GM21717 (cell line): ENCODE results near the gene STRIP1.

Experiments used
- ATAC-seq: cut with Tn5 transposase; IDR thresholded peaks from one replicate; pipeline ENCODE4 v1.9.1; 2021; ENCODE audit warnings: mild to moderate bottlenecking, moderate library complexity; ENCODE audit not compliant: unreplicated experiment

STRIP1 gene, protein sequence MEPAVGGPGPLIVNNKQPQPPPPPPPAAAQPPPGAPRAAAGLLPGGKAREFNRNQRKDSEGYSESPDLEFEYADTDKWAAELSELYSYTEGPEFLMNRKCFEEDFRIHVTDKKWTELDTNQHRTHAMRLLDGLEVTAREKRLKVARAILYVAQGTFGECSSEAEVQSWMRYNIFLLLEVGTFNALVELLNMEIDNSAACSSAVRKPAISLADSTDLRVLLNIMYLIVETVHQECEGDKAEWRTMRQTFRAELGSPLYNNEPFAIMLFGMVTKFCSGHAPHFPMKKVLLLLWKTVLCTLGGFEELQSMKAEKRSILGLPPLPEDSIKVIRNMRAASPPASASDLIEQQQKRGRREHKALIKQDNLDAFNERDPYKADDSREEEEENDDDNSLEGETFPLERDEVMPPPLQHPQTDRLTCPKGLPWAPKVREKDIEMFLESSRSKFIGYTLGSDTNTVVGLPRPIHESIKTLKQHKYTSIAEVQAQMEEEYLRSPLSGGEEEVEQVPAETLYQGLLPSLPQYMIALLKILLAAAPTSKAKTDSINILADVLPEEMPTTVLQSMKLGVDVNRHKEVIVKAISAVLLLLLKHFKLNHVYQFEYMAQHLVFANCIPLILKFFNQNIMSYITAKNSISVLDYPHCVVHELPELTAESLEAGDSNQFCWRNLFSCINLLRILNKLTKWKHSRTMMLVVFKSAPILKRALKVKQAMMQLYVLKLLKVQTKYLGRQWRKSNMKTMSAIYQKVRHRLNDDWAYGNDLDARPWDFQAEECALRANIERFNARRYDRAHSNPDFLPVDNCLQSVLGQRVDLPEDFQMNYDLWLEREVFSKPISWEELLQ

DNA sequence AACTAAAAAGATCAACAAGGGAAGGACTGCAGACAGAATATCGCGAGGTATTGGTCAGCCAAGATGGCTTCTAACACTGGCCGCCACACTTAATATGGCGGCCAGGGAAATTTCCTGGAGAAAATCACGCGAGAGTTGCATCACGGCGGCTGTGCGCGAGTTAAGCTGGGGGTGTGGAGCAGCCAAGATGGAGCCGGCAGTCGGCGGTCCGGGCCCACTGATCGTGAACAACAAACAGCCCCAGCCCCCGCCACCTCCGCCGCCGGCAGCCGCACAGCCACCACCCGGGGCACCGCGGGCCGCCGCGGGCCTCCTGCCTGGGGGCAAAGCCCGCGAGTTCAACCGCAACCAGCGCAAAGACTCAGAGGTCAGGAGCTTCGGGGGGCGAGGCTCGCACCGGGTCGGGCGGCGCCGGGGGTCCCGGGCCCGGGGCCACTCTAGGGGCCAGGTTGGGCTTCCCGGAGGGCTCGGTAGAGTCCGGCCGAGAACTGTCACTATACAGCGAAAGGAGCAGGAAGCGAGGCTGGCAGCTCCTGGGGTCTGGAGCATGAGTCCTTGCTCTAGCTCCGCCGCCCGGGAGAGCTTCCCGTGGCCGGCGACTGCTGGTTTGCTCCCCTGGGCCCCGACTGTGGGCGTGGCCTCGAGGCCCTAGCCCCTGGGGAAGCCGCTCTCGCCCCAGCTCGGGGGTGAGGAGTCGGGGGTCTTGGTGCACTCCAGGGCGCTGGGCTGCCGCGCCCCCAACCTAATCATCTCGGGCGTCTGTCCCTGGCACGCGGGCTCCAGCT, at the start of gene STRIP1:
Gene STRIP1 (plus strand): TSS at position 174 of the 785 bp plus-strand sequence. CDS start 14 bp downstream, at position 188.
- peak; percentile 82 for ATAC-seq

DNA sequence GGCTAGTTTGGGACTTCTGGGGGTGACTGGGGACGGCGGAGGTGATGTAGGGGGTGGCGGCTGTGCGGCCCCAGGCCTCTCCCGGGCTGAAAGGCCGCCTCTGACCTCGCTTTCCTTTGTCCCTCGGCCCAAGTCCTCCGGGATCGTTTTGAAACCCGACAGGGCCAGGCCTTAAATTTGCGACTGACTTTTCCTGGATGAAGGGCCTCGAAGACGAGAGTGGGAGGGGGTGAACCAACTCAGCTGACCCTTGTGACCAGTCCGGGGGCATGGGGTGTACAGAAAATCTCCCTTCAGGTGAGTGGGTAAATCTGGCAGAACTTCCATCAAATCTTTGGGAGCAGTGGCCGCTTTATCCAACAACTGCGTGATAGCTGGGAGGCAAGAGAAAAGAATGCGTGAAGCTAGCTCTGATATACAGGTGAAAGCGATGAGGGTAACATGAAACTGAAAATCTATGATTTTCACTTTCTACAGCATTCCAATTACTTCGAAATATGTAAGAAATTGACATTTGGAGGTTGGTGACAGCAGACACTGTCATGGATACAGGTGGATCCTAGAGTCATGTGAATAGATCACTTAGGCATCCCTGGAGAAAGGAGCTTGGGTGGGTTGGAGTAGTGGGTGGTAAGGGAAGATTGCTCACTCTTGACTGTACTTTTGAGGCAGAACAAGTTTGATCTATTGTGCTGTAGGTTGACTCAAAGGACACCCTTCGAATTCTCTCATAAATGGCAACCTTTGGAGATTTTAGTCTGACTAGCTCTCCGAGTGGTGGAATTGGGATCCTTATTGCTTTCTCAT, 49.0 kb upstream of the STRIP1 start:
- no peak for ATAC-seq

DNA sequence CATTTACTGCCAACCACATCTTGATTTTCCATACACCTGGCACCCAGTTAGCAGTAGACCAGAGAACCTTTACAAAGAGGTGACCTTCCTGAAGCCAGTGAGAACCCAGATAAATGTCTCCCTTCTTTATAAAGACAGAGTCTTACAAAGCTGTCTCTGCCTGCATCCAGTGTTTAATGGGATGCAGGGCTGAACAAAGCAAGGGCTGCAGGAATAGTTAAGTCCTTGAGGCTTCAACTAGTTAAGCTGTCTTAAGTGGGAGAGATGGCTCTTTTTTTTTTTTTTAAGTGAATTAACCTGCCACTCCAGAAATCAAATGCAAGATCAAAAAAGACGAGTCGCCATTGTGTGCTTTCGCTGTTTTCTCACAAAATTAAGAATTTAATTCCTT, 48.4 kb upstream of the STRIP1 start:
- ATAC-seq: no peak

DNA sequence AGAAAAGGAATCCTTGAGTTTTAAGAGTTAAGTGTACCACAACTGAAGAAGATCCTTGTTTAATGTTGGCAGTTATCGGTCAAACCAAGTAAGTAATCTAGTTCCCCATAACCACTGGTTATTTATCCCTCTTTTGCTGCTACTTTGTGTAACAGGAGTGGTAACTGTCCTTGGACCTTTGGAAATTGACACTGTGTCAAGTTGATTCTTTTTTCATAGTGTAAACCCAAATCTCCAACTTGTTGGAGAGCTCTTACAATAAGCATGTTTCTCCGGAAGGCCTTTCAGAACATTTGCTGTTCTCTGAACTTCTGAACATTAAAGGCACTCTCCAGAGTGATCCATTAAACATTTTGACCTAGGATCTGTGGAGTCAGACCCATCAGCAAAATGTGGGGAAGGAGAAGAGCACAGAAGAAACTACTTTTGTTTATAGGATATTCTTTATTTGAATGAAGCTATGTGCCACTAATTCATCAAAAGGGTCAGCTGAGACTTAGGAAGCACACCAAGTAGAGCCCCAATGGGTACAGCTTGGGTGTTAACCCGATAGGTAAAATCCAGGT, 46.0 kb upstream of the STRIP1 start:
- no peak for ATAC-seq

DNA sequence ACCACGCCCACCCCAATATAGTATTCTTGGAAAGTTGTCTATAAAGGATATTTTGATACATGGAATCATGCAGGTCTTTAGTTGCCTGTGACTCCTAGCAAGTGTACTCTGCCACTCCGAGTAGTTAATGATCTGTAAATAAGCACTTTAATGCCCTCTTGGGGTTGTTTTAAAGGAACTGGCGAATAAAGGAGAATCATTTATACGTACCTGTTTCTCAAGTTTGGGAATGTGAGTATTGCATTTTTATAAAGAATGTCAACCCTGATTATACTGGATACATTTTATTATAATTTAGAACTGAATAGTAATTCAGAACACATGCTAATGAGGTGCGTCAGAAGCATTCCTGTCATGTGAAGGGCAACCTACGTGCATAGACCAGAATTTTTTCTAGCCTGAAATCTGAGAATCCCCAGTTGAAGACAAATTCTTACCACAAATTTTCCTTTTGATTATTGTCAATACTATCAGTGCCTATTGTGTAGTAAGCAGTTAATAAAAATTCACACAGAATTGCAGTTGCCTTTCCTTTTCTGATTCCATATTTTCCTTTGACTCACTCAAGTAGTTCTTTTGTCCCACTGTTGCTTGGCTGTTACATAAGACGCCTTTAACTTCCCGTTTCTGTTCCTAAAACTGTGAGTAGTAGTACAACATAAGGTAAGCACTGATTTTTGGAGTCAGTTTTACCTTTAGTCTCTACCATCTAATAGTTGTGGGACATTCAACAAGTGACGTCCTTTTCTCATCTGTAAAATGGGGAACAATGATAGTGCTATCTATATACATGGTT, 44.7 kb upstream of the STRIP1 start:
- ATAC-seq: no peak

DNA sequence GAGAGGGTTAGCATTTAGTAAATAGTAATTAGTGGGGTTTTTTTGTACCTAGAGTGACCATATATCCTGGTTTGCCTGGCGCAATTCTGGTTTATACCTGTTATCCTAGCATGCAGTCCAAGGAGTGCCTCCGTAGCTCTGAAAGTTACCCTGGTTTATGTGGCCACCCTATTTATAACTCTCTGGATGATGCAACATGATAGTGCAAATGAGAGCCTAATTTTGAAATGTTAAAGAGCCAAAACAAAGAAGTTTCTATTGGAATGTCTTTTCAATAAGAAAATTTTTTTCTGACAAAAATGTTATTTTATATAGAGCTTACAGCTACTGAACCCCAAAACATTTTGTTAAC, 44.1 kb upstream of the STRIP1 start:
- no peak for ATAC-seq

DNA sequence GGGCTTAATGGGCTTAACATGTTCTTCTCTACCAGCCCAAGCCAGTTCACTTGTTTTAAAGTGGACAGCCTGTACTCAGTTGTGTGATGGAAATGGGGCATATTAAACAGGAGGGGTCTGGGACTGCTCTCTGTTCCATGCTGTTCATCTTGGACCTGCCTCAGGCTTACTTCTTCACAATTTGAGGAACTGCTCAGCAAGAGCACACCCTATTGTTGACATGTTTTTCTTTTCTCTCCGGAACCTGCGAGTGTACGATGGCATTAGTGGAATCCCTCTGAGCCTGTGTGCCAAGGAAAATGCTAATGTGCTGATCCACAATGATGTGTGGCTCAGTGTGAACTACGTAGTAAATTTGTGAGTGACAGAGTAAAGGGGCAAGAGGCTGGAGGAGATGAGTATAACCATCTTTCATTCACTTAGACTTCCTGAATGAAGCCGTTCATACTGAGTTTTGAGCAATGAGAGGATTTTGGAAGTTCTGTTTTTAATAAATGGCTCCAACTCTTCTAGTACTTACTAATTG, 43.0 kb upstream of the STRIP1 start:
- ATAC-seq: no peak

DNA sequence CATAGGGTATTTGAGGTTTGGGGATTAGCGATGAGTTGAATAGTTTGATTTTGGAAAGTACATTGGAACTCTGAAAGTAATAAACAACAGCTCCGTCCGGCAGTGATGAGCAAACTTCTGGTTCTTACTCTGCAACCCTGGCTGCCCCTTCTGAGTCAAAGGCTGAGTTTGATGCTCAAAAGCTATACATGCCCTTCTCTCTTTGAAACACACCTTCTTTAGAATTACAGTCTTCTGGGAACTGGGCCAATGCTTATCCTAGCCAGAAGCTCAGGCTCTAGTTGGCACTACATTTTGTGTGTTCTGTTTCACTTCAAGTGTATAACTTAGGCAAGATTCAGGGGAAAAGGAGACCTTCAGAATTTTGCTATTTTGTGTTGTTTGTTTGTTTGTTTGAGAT, 40.5 kb upstream of the STRIP1 start:
- no peak for ATAC-seq

DNA sequence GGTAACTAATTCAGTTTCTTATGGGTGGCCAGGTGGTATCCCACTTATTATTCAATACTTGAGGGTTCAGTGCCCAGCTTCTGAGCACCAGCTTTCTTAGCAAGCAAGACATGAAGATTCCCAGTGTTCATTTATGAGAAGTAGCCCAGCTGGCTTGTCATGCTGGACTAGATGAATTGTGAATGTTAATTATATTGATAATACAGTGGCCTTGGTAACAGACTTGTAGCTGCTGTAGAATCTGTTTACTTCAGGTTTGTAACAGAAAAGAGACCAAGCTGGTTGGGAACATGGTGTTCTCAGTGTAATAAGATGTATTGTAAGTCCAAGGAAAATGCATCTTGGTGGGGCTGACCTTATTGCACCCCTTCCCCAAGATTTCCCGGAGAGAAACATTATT, 39.8 kb upstream of the STRIP1 start:
- no peak for ATAC-seq

DNA sequence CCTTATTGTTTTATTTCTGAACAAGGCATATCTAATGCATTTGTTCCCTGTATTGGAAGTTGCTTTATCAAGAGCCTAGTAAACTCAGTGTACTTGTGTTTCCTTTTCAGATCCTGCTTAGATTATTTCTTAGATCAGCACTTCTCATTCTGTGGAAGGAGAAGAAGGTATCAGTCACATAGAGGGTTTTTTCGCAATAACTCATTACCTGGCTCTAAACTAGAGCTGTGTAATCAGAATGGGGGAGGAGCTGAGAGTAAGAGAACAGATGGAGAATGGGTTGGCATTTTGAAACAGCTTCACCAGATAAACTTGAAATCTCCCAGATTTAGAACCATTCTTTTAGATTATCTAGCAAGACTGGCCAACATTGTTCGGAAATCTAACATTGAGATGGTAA, 38.9 kb upstream of the STRIP1 start:
- ATAC-seq: no peak

DNA sequence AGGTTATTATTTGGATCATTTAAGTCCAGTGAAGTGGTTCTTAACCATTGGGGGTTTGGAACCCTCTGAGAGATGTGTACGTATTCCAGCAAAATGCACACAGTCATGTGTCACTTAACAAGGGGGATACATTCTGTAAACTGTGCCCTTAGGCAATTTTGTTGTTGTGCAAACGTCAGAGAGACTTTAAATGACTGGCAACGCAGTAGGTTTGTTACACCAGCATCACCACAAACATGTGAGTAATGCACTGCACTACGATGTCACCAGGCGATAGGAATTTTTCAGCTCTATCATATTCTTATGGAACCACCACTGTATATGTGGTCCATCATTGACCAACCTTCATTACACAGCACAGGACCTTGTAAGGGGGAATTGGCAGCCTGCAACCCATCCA, 37.9 kb upstream of the STRIP1 start:
- no peak for ATAC-seq

DNA sequence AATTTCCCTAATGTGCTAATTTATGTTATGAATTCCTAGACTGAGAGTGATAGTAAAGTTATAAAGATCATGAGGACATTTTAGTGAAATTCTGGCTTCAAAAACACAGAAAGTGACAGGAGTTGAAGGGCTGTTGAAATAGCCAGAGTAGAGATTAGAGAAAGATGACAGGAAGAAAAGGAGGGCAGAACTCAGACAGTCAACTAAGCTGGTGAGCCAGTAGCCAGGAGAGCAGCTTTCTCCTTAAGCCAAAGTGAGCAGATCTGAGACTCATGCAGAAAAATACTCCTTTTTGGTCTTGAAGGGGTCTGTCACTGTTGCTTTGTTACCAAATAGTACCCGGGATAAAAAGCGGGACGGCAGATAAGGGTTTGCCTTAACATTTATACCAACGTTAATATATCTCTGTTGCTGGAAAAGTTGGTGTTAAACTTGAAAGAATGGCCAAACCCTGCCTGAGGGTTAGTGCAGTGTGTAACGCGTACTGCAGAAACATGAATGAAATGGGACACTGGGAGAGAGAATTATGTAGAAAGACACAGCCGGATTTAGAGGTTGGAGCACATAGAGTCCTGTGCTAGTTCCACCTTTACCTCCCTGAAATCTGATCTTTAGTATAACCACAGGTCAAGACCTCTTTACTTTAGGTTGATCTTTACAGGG, 37.1 kb upstream of the STRIP1 start:
- no peak for ATAC-seq

DNA sequence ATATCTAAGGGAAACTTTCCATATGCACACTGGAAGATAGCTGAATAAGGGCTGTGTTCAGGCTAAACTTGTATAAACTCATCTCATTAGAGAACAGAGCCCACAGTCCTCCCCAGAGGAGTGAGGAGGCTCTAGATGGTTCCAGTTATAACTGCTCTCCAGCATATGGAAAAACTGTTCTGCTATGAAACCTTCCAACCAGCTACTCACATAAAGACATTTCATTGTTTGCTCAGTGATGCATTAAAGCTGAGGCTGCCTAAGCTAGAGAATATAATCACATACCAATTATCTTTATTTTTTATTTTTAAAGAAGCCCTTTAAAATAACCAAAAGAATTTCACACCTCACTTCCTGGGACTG, 36.6 kb upstream of the STRIP1 start:
- no peak for ATAC-seq

DNA sequence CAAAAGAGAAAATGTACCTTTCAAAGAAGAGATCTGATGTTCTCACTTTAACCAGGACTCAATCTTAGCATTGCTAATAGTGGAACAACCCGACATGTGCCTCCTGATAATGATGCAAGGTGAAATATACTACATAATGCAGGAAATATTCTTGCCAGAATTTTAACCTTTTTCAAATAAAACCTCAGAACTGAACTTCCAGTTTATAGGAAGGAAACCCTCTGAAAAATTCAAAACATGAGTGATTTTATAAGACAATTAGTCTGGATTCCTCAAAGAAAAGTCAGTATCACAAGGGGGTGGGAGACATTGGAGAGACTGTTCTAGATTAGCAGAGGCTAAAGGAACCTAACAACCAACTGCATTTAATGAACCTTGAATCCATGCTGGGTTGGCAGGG, 31.7 kb upstream of the STRIP1 start:
- ATAC-seq: no peak

DNA sequence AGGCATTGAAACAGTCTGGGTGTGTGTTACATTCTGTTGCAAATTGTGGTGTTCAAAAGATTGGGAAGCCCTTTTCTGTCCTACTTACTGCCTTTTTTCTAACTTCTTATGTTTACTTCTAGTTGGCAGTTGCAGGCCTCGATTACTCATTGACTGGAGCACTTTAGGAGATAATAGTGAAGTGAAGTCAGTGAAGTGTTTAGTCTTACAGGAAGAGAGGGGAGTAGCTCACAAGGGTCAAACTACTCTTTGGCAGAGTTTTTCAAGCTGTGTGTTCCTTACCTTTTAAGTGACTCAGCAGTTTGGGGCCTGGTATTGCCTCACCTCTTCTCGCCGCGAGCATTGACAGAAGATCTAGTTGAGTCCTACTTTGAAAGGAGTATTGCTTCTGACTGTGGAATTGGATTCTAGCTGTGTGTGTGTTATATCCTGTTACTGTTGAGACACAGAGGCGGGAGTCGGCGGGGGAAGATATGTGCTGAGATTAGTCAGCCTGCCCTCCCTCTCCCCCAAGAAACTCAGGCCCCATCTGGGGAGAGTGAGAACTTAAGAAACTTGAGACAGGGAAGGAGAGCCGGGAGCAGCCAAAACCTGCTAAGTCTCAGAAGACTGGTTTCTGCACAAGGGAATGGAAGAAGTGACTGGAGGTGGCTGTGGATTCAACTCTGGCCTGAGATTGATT, 30.5 kb upstream of the STRIP1 start:
- no peak for ATAC-seq

DNA sequence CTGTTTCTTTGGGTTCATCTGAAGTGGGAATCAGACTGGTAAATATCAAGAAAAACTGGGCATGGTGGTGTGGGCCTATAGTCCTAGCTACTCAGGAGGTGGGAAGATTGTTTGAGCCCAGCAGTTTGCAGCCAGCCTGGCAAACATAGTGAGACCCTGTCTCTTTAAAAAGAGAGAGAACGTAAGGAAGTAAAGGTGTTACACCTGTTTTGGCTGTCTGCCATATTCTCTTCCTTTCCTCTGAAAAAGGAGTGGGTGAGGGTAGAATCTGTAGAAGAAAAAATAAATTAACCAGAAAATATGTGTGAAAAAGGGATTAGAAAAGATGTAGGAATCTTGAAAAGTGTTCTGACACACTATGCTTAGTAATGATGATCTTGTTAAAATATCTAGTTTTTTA, 29.8 kb upstream of the STRIP1 start:
- no peak for ATAC-seq

DNA sequence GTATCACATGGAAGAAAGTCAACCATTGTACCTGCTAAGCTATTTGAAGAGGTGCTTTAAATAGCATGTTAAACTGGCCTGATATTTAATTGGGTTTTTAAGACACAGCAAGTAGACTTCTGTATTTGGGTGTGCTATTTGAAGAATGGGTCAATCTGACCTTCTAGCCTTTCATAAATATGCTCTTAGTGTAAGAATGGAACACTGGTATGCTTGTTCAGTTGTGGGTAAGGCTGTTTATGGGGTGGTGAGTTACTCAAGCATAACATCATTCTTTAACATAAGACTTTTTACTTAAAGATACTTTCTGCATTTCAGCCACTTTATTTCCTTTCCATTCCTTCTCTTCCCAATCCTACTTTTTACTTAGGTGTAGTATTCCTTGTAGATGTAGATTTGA, 28.5 kb upstream of the STRIP1 start:
- no peak for ATAC-seq

DNA sequence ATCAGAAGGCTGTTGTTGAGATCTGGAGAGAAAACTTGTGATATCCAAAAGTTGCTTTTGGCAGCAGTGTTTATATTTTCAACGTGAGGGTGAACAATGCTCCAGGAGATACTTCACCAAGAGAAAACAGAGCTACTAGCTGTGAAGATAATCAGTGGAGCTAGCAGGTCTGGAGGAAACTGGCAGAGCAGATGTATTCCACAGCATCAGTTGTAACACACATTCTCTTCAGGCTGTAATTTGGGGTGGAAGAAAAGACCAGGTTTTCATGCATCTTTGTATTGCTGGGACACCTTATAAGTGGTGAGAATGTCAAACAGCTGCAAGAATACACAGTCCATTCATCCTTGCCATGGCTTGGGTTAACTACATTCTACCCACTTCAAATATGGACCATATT, 27.9 kb upstream of the STRIP1 start:
- ATAC-seq: no peak
